KMS-11 (cell line): Measurements from ENCODE around the gene KRTAP21-3.

ENCODE experiments used
- H2AFZ ChIP-seq: fragments of 200-600 bp; sonication (generic); 2 replicates; pipeline ENCODE4 v1.6.1; 2016; ENCODE audit warnings: antibody characterized with exemption, mixed run types, low read depth
- H3K27ac ChIP-seq: fragments of 200-600 bp; sonication (generic); 2 replicates; pipeline ENCODE4 v1.6.1; 2016; ENCODE audit warnings: mild to moderate bottlenecking, mixed run types
- H3K27me3 ChIP-seq: fragments of 200-600 bp; sonication (generic); 2 replicates; pipeline ENCODE4 v1.6.1; 2017; ENCODE audit warnings: mild to moderate bottlenecking, low read depth, mixed run types, moderate library complexity; ENCODE audit not compliant: insufficient read depth
- H3K36me3 ChIP-seq: fragments of 200-600 bp; sonication (generic); 2 replicates; pipeline ENCODE4 v1.6.1; 2017; ENCODE audit warnings: mild to moderate bottlenecking, mixed run types; ENCODE audit not compliant: insufficient read depth
- H3K4me1 ChIP-seq: fragments of 200-600 bp; sonication (generic); 2 replicates; pipeline ENCODE4 v1.6.1; 2016; ENCODE audit warnings: mild to moderate bottlenecking, low read depth, mixed run types; ENCODE audit not compliant: poor library complexity, severe bottlenecking
- H3K4me2 ChIP-seq: fragments of 200-600 bp; sonication (generic); 2 replicates; pipeline ENCODE4 v1.7.0; 2016; ENCODE audit warnings: mild to moderate bottlenecking, mixed run types
- H3K4me3 ChIP-seq: fragments of 200-600 bp; sonication (generic); IDR thresholded peaks from 2 replicates; pipeline ENCODE4 v1.6.1; 2017; ENCODE audit warnings: low read depth, low read length, mixed read lengths; ENCODE audit not compliant: insufficient read depth
- H3K79me2 ChIP-seq: fragments of 200-600 bp; sonication (generic); 2 replicates; pipeline ENCODE4 v1.6.1; 2016; ENCODE audit warnings: low read depth, mixed run types; ENCODE audit not compliant: insufficient read depth
- H3K9ac ChIP-seq: fragments of 200-600 bp; sonication (generic); 2 replicates; pipeline ENCODE4 v1.6.1; 2016; ENCODE audit warnings: mild to moderate bottlenecking, mixed run types
- H4K20me1 ChIP-seq: fragments of 200-600 bp; sonication (generic); 2 replicates; pipeline ENCODE4 v1.6.1; 2016; ENCODE audit warnings: mild to moderate bottlenecking, mixed run types; ENCODE audit not compliant: insufficient read depth
- CTCF ChIP-seq: fragments of 200-600 bp; sonication (generic); conservative IDR thresholded peaks from 2 replicates; pipeline ENCODE4 v1.6.1; 2017; ENCODE audit warnings: low read depth, mild to moderate bottlenecking, antibody characterized with exemption, low read length, moderate library complexity, mixed read lengths

The KRTAP21-3 gene

GRCh38 chr21:30668776-30669175 is 49.8 kb downstream of the KRTAP21-3 start:
- Histone ChIP-seq H3K9ac (no peak overlapping the region), H3K27ac (no peak overlapping the region), H3K4me2 (no peak overlapping the region), H3K27me3 (no peaks in the 10 kb centered on the region), H3K4me3 (no peak overlapping the region), H3K79me2 (no peaks in the 10 kb centered on the region), H2AFZ (no peak overlapping the region), H3K4me1 (no peaks in the 10 kb centered on the region), H4K20me1 (no peaks in the 10 kb centered on the region), H3K36me3 (no peaks in the 10 kb centered on the region)
- no peak for TF ChIP-seq CTCF
